ENCODE measurements around the gene FBXL20. TPM values are rescaled to one million over a fixed set of nuclear protein-coding genes. Genes with fewer than 3 reads are reported as not detected.
A peak's percentile ranks its signal among the peaks of the same experiment; 100 is the strongest.

FBXL20 gene
- total and polyA plus RNA-seq, 2 experiments from 2014 or later: 9.7 to 11.3 TPM

DNA sequence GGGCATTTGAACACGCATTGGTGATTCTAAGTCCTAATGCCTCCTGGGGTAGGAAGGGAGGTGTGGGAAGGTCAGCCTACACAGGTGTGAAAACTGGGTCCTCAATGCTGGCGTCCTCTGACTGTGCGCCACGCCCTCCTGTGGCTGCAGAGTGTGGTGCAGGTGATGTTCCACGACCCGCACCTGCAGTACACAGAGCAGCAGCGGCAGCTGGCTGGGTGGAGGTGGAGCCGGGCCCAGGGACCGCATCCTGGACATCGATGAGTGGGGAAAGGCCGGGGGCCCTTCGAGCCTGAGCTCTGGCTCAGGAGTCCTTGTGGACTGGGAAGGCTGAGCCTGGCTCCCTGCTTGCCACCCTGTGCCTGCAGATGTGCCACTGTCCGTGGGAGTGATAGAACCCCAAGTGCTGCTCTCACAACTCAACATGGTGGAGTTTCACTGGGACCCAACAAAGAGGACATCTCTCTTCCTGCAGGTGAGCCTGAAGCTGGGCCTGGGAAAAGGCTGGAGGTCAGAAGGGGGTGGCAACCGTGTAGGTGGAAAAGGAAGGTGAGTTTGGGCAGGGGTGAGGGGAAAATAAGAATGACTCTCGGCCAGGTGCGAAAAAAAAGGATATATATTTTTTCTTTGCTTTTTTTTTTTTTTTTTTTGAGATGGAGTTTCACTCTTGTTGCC is 161.6 kb downstream of the FBXL20 start:
- Histone ChIP-seq H3K27me3 (replicated peaks; ENCODE audit: insufficient read depth) (no peaks in the 10 kb centered on the region), H4K20me1 (ENCODE audit: insufficient read depth) (no peaks in the 10 kb centered on the region), H3K4me3 (no peak overlapping the region), H3K4me1 (ENCODE audit: insufficient read depth) (no peaks in the 10 kb centered on the region), H3K9me3 (ENCODE audit: low read depth) (no peaks in the 10 kb centered on the region), H3K4me2 (ENCODE audit: unreplicated experiment) (no peak overlapping the region), H3K79me2 (ENCODE audit: insufficient read depth) (no peaks in the 10 kb centered on the region), H3F3A (ENCODE audit: insufficient read depth) (no peaks in the 10 kb centered on the region), H3K27ac (no peak overlapping the region), H2AFZ (no peak overlapping the region), H3K9ac (no peak overlapping the region), H3K36me3 (ENCODE audit: low read depth) (no peaks in the 10 kb centered on the region), H3K9me2 (ENCODE audit: insufficient read depth) (no peaks in the 10 kb centered on the region)
- TF ChIP-seq EZH2phosphoT487 (IDR thresholded peaks at IDR 0.05; ENCODE audit: insufficient read depth, low read depth) (no peak), EZH2 (IDR thresholded peaks at IDR 0.05; ENCODE audit: insufficient read depth, poor library complexity, severe bottlenecking) (no peak)
- in situ Hi-C loops (cut with MboI): no loop called here
- DNase-seq: no peak
- WGBS, 2 experiments (ENCODE audit: low coverage in 1 of 2, low lambda C conversion rate in 2 of 2, missing lambda C conversion rate in 2 of 2): 46 to 47% methylated on average over 16 of the region's 16 CpGs

DNA sequence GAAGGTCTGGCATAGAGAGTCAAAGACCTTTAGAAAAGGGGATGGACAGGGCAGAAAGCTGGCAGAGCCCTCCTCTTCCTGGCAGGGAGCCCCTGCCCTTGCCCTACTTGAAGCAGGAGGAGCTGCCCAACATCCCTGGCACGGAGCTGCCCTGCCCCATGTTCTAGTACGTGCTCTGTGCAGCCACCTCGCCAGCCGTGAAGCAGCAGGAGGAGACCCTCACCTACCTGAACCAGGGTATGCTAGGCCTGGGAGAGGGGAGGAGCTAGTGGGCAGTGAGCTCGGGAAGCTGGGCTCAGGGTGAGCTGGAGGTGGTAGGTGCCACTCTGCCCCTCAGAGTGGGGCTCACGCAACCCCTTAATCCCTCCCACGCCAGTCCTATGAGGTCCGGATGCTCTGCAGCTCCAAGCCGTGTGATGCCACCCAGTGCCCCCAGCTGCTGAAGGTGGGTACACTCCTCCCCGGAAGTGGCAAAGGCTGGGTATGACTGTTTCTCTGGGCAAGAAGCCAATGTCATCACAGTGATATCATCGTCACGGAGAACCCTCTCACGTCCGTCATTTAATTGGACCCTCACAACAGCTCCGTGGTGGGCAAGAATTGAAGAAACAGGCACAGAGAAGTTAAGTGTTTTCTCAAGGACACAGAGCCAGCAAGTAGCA is 163.0 kb downstream of the FBXL20 start:
- Histone ChIP-seq H3K36me3 (ENCODE audit: low read depth) (no peaks in the 10 kb centered on the region), H3K4me2 (ENCODE audit: unreplicated experiment) (no peak overlapping the region), H3K9ac (no peak overlapping the region), H3F3A (ENCODE audit: insufficient read depth) (no peaks in the 10 kb centered on the region), H3K27me3 (replicated peaks; ENCODE audit: insufficient read depth) (no peaks in the 10 kb centered on the region), H2AFZ (no peak overlapping the region), H4K20me1 (ENCODE audit: insufficient read depth) (no peaks in the 10 kb centered on the region), H3K9me3 (ENCODE audit: low read depth) (no peaks in the 10 kb centered on the region), H3K4me1 (ENCODE audit: insufficient read depth) (no peaks in the 10 kb centered on the region), H3K79me2 (ENCODE audit: insufficient read depth) (no peaks in the 10 kb centered on the region), H3K27ac (no peak overlapping the region), H3K9me2 (ENCODE audit: insufficient read depth) (no peaks in the 10 kb centered on the region), H3K4me3 (no peak overlapping the region)
- no peak for TF ChIP-seq EZH2phosphoT487 (IDR thresholded peaks at IDR 0.05; ENCODE audit: insufficient read depth, low read depth)
- TF ChIP-seq EZH2 (IDR thresholded peaks at IDR 0.05; ENCODE audit: insufficient read depth, poor library complexity, severe bottlenecking): no peak
- WGBS, 2 experiments (ENCODE audit: low coverage in 1 of 2, low lambda C conversion rate in 2 of 2, missing lambda C conversion rate in 2 of 2): 44% methylated on average over 15 of the region's 15 CpGs
- in situ Hi-C loops (cut with MboI): no loop called here
- DNase-seq: peak; percentile 38

DNA sequence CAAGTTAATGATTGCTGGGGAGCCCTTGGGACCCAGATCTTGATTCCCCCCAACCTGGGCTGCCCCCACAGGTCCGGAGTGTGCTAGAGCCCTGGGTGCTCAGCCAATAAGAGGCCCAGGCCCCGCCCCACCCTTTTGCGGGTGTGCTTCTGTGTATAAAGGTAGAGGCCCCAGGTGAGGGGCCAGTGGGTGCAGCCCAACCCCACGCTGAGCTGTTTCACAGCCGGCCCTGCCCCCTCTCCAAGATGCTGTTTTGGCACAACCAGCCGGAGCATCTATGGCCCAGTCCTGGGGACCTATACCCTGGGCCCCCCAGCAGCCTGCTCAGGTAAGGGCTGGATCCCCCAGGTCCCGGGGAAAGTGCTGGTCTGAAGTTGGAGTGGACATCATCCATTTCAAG is 163.8 kb downstream of the FBXL20 start:
- Histone ChIP-seq H3K4me3 (no peak overlapping the region), H3K9me3 (ENCODE audit: low read depth) (no peaks in the 10 kb centered on the region), H3K79me2 (ENCODE audit: insufficient read depth) (no peaks in the 10 kb centered on the region), H3K4me1 (ENCODE audit: insufficient read depth) (no peaks in the 10 kb centered on the region), H4K20me1 (ENCODE audit: insufficient read depth) (no peaks in the 10 kb centered on the region), H3F3A (ENCODE audit: insufficient read depth) (no peaks in the 10 kb centered on the region), H3K4me2 (ENCODE audit: unreplicated experiment) (no peak overlapping the region), H3K9ac (no peak overlapping the region), H3K27ac (no peak overlapping the region), H2AFZ (no peak overlapping the region), H3K9me2 (ENCODE audit: insufficient read depth) (no peaks in the 10 kb centered on the region), H3K36me3 (ENCODE audit: low read depth) (no peaks in the 10 kb centered on the region), H3K27me3 (replicated peaks; ENCODE audit: insufficient read depth) (no peaks in the 10 kb centered on the region)
- TF ChIP-seq EZH2phosphoT487 (IDR thresholded peaks at IDR 0.05; ENCODE audit: insufficient read depth, low read depth): no peak
- no peak for TF ChIP-seq EZH2 (IDR thresholded peaks at IDR 0.05; ENCODE audit: insufficient read depth, poor library complexity, severe bottlenecking)
- in situ Hi-C loops (cut with MboI): no loop called here
- DNase-seq: no peak
- 63 to 72% methylated on average over 7 of the region's 7 CpGs for WGBS, 2 experiments (ENCODE audit: low coverage in 1 of 2, low lambda C conversion rate in 2 of 2, missing lambda C conversion rate in 2 of 2)

DNA sequence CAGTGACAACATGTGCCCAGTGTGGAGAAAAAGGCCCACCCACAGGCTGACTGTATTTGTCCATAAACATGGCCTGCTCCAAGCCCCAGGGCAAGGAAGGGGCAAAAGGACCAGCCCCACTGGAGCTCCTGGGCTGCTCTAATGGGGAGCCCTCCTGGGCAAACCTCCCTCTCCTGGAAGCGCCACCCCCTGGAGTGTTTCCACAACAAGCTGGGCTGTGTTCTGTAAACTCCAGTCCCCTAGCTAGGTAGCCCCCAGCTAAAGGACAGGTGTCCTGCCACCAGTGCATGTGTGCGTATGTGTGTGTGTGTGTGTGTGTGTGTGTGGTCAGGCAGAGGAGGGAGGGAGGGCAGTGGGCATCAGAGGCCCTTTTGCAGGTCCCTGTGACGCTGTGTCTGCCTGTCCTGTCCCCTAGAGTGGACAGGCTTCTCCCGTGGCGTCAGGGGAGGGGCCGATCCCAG is 164.4 kb downstream of the FBXL20 start:
- Histone ChIP-seq H3K4me1 (ENCODE audit: insufficient read depth) (no peaks in the 10 kb centered on the region), H3K4me2 (ENCODE audit: unreplicated experiment) (no peak overlapping the region), H3K79me2 (ENCODE audit: insufficient read depth) (no peaks in the 10 kb centered on the region), H3K27ac (no peak overlapping the region), H3F3A (ENCODE audit: insufficient read depth) (no peaks in the 10 kb centered on the region), H3K9me2 (ENCODE audit: insufficient read depth) (no peaks in the 10 kb centered on the region), H3K4me3 (no peak overlapping the region), H3K9me3 (ENCODE audit: low read depth) (no peaks in the 10 kb centered on the region), H3K27me3 (replicated peaks; ENCODE audit: insufficient read depth) (no peaks in the 10 kb centered on the region), H3K36me3 (ENCODE audit: low read depth) (no peaks in the 10 kb centered on the region), H4K20me1 (ENCODE audit: insufficient read depth) (no peaks in the 10 kb centered on the region), H2AFZ (no peak overlapping the region), H3K9ac (no peak overlapping the region)
- TF ChIP-seq EZH2 (IDR thresholded peaks at IDR 0.05; ENCODE audit: insufficient read depth, poor library complexity, severe bottlenecking): no peak
- TF ChIP-seq EZH2phosphoT487 (IDR thresholded peaks at IDR 0.05; ENCODE audit: insufficient read depth, low read depth): no peak
- DNase-seq: no peak
- in situ Hi-C loops (cut with MboI): no loop called here
- WGBS, 2 experiments (ENCODE audit: low coverage in 1 of 2, low lambda C conversion rate in 2 of 2, missing lambda C conversion rate in 2 of 2): 52 to 61% methylated on average over 5 to 6 of the region's 6 CpGs

All from GM23248 (cell line).